ENCODE data around the gene MYL10. TPM values are rescaled to one million over a fixed set of nuclear protein-coding genes. Genes with fewer than 3 reads are reported as not detected.
A peak's percentile ranks its signal among the peaks of the same experiment; 100 is the strongest.

MYL10 gene
- total RNA-seq, 2 donors from 2014 or later, result not detected

- no peak overlapping the region for H3K9ac ChIP-seq (ENCODE audit: low read depth in 2 of 2, low read length in 2 of 2)
- H3K36me3 ChIP-seq, result no peaks in the 10 kb centered on the region
- no peak overlapping the region for H3K27ac ChIP-seq
- H3K4me1 ChIP-seq, result no peaks in the 10 kb centered on the region
- no peaks in the 10 kb centered on the region for H3K27me3 ChIP-seq
- intact Hi-C loops (cut with DNase I), result no loop called here
- TF ChIP-seq, protein P1, sequence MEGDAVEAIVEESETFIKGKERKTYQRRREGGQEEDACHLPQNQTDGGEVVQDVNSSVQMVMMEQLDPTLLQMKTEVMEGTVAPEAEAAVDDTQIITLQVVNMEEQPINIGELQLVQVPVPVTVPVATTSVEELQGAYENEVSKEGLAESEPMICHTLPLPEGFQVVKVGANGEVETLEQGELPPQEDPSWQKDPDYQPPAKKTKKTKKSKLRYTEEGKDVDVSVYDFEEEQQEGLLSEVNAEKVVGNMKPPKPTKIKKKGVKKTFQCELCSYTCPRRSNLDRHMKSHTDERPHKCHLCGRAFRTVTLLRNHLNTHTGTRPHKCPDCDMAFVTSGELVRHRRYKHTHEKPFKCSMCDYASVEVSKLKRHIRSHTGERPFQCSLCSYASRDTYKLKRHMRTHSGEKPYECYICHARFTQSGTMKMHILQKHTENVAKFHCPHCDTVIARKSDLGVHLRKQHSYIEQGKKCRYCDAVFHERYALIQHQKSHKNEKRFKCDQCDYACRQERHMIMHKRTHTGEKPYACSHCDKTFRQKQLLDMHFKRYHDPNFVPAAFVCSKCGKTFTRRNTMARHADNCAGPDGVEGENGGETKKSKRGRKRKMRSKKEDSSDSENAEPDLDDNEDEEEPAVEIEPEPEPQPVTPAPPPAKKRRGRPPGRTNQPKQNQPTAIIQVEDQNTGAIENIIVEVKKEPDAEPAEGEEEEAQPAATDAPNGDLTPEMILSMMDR (IDR thresholded peaks at IDR 0.05), result no peak
- no peaks in the 10 kb centered on the region for H3K9me3 ChIP-seq
- DNase-seq, result no peak
- no peak overlapping the region for H3K4me3 ChIP-seq
Measured at GRCh38 chr7:101565601-101566209, 63.4 kb downstream of the MYL10 start.

DNA sequence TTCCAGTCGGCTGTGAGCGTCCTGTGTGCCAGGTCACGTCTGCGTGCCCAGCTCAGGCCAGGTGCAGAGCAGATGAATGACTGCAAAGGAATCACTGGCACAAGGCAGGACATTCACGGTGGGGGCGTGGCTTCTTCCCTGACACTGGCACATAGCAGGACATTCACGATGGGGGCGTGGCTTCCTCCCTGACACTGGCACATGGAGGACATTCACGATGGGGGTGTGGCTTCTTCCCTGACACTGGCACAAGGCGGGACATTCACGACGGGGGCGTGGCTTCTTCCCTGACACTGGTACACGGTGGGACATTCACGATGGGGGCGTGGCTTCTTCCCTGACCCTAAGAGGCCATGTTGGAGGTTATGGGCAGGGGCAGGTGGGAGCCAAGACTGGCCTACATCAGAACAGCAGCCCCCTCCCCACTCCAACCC, 64.3 kb downstream of the MYL10 start:
- intact Hi-C loops (cut with DNase I), result no loop called here
- peak; percentile 85 for DNase-seq

GRCh38 chr7:101563943-101564777, 64.9 kb downstream of the MYL10 start:
- Histone ChIP-seq H3K9me3 (no peaks in the 10 kb centered on the region), H3K36me3 (no peaks in the 10 kb centered on the region), H3K27me3 (no peaks in the 10 kb centered on the region), H3K9ac (ENCODE audit: low read depth in 2 of 2, low read length in 2 of 2) (no peak overlapping the region), H3K27ac (no peak overlapping the region), H3K4me3 (no peak overlapping the region), H3K4me1 (no peaks in the 10 kb centered on the region)
- TF ChIP-seq, protein P1 (IDR thresholded peaks at IDR 0.05), result no peak
- intact Hi-C loops (cut with DNase I), result no loop called here
- DNase-seq, result no peak

More for the DNA sequence above, 64.3 kb downstream of the MYL10 start:
- no peak overlapping the region for H3K4me3 ChIP-seq
- no peaks in the 10 kb centered on the region for H3K27me3 ChIP-seq
- TF ChIP-seq, protein P1 (IDR thresholded peaks at IDR 0.05), result no peak
- no peak overlapping the region for H3K9ac ChIP-seq (ENCODE audit: low read depth in 2 of 2, low read length in 2 of 2)
- H3K27ac ChIP-seq, result no peak overlapping the region
- H3K36me3 ChIP-seq, result no peaks in the 10 kb centered on the region
- no peaks in the 10 kb centered on the region for H3K4me1 ChIP-seq
- no peaks in the 10 kb centered on the region for H3K9me3 ChIP-seq

Other genes starting within 250 kb of the MYL10 start
- 10 to 100 TPM; 68.5 to 97.5 TPM for gene CUX1, start 188.3 kb upstream of the MYL10 start, total RNA-seq